GM19467 (cell line): Measurements from ENCODE around the gene SIK3.
"Not testable (repeated sequence)": the region's sequence is repeated elsewhere in the genome, so short reads cannot be mapped to it uniquely, and the experiment has no call there.

ENCODE experiments used
- ATAC-seq: cut with Tn5 transposase; IDR thresholded peaks from one replicate; pipeline ENCODE4 v1.9.1; 2021; ENCODE audit warnings: mild to moderate bottlenecking, moderate library complexity; ENCODE audit not compliant: unreplicated experiment

SIK3 gene

DNA sequence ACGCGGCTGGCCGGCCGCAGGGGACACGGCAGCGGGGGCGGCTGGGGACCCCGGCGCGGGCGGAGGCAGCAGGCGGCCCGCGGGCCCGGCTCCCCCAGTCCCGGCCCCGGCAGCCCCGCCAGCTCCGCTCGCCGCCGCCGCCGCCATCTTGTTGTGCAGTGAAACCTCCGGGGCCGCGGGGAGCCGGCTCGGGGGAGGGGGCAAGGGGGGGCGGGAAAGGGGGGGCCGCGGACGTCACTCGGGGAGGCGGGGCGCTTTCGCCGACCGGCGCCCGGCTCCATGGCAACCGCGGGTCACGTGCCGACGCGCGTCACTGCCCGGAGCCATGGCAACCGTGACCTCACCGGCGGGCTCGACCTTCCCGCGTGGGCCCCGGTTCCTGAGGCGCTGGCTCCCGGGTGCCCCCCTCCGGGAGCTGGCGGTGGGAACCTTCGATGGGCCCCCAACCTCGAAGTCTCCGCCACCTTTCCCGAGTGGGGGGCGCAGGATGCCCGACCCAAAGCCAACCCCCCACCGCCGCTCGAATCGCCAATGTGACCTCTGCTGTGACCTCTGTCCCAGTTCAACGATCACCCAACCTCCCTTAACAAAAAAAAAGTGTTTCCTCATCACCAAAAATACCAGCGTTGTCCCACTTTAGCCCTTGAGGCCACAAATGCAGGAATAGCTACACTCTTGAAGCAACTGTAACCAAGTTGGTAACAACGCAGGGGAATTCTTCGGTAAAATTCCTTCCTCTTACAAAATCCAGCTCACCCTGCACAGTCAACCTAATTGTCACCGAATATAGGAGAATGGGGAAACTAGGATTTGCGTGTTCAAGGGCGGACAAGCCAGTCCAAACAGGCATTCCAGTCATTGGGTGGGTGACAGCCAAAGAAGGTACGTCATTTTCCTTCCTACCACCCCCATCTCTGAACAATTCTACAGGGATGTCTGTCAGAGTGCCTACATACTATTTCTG is at the start of gene SIK3:
TSS of gene SIK3 (minus strand) at position 160 of the 964 bp plus-strand sequence. CDS start at position 147, 13 bp downstream.
- ATAC-seq, result peak; percentile 77

DNA sequence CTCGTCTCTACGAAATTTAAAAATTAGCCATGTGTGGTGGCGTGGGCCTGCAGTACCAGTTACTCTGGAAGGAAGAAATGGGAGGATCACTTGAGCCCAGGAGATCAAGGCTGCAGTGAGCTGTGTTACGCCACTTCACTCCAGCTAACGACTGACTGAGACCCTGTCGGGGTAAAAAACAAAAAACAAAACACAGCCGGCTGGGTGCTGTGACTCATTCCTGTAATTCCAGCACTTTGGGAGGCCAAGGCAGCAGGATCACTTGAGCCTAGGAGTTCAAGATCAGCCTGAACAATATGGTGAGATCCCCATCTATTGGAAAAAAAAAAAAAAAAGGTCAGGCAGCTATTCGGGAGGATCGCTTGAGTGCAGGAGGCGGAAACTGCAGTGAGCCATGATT is 48.3 kb upstream of the SIK3 start:
- ATAC-seq, result no peak

DNA sequence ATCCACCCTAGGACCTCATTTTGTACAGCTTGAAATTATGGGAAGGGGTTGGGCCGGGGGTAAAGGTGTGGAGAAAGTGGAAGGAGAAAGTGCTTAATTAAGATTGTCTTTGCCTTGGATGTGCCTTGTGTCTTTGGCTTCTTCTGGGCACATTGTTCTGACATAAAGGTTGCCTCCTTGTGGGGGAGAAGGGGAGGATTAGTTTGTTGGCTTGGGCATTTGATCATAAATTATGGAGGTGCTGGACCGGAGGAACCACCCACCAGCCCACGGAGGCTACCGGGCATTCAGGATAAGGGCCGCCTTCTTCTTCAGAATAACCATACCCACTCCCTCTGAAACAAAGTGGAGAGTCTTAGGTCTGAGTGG is 47.1 kb upstream of the SIK3 start:
- no peak for ATAC-seq

DNA sequence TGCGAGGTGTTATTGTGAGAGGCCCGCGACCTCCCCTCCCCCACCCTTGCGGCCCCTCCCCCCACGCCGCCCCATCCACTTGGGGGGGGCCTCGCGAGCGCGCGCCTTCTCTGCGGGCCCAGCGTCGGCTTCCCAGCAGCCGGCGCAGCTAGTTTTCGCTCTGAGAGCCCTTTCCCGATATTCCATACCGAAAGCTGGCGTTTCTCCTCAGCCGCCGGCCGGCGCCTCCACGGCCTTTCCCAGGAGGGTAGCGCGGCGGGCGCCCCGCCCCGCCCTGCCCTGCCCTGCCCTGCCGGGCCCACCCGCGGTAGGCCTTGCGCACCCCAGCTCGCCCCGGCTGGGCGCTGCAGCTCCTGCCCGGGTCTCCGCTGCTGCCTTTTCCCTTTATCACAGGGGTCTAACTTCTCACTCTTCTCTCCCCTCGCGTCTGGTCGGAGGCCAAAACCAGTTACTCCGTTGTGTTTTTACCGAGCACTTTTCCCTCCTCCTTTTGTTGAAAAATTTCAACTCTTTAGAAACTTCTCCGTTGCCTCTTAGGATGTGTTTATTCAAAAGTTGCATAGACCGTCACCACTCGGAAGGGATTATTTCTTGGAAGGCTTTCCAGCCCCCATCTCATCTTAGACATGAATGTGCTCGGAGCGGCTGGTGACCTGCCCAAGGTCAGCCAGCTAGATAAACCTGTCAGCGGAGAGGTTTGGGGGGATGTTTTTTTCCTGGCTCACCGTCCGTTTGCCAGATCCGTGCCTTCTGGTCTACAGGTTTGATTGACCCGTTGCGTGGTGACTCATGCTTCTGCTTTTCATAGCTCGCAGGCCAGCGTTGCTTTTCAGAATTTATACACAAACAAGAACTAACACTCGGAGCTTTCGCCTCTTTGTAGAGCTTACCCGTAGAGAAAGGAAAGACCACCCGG is 46.5 kb upstream of the SIK3 start:
- ATAC-seq, result peak; percentile 45

DNA sequence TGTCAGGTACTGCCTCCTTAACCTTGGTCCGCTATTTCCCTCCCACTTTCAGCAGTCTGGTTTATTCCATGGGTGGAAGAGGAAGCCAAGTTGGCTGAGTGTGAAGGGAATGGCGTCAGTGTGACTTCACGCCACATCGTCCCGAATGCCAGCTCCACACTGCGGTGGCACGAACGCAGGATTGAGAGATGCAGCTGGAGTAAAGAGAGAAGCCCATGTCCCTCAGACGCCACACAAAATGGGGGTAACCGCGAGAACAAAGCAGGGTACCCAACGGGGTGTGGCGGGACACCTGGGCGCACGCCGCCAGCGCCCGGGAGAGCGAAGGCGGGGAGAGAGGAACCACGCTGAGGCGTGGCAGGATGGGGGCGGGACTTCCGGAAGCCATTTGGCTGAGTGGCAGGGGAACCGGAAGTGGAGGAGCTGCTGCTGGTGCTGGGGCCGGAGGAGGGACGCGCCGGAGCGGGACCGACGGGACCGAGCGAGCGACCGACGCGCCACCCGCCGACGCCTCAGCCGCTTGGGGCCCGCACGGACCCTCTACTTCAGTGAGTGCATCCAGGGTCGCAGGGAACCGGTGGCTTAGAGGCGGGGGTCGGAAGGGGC is 45.7 kb upstream of the SIK3 start, which contains the start of gene PAFAH1B2:
TSS of gene PAFAH1B2 (plus strand) at position 417 of the 606 bp plus-strand sequence. CDS start 8,161 bp downstream, outside the sequence.
- peak; percentile 93 for ATAC-seq

DNA sequence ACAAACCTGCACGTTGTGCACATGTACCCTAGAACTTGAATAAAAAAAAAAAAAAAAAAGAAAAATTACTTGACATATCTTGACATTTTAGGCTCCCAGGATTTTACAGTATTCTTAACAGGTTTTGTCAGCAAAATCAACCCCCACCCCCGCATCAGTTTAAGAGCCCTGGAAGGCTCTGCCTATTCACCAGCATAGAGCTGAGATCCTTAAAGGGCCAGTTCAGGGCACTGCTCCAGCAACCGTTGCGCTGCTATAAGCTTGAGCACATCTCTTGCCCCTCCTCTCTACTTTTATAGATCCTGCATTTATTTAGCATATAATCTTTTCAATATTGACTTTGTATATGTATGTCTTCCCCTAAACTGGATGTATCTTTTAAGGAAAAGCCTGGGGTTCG is 45.2 kb upstream of the SIK3 start:
- ATAC-seq, result peak; percentile 15

DNA sequence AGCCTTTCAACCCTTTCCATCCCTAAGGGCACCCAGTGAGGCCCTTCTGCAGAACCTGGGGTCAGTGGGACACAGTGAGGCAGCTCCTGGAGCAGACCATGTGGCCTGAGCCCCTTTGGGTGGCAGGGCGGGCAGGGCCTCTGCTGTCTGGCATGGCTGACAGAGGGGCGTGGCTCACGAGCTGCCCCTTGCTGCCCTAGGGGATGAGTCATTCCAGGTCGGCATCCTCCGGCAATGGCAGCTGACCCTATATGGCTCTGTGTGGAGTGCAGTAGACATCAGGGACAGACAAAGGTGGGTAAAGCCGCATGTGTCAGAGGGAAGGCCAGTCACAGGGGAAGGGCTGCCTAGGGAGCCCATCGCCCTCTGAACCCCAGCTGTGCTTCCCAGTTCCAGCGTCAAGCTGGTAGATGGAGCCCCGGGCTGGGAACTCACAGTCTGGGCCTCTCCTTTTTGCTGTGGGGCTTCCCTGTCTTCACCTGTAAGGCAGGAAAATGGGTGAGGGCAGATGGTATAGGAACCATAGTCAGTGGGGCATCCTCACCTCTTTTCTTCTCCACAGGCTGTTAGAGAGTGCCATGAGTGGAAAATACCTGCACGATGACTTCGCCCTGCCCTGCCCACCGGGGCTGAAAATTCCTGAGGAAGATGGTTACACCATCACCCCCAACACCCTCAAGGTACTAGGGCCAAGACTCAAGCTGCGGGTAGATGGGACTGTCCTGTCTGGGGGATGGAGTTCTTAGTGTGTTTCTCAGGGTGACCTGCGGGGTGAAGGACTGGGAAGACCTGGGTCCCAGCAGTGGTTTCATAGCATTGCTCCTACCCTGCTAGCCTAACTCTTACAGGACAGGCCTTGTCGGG is 39.2 kb upstream of the SIK3 start:
- ATAC-seq, result not testable (repeated sequence)

DNA sequence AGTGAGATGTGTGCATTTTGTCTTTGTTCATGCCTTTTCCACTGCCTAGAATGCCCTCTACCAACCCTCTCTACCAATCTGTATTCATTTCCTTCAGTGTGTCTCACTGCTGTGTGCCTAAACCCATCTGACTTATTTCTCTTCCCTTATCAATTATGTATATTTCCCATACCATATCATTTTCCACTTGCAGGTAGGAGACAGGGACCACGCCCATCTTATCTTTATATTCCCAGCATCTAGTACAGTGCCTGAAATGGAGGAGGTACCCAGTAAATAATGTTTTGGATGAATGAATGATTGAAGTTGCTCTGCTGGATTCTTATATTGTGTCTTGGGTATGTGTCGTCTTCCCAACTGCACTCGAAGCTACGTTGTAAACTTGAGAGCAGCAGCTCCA is 36.8 kb upstream of the SIK3 start:
- ATAC-seq, result not testable (repeated sequence)

DNA sequence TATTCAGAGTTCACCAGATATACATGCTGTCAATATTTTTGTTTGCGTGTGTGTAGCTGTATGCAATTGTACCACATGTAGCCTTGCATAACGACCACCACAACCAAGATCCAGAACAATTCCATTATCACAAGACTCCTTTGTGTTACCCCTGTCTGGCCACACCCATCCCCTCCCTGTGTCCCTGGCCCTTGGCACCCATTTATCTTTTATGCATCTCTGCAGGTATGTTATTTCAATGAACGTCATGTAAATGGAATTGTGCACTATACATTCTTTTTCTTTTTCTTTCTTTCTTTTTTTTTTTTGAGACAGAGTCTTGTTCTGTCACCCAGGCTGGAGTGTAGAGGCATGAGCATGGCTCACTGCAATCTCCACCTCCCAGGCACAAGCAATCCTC is 36.2 kb upstream of the SIK3 start:
- ATAC-seq, result no peak

DNA sequence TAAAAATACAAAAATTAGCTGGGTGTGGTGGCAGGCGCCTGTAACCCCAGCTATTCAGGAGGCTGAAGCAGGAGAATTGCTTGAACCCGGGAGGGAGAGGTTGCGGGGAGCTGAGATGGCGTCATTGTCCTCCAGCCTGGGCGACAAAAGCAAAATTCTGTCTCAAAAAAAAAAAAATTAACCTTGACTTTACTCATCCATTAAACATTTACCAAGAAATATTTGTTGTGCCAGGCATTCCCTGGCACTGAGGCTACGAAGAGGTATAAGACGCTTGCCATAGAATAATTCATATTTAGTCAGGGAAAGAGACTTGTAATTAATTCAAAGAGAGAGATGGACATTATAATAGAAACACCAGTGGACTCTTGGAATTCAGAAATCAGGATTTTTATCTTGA is 32.7 kb upstream of the SIK3 start:
- ATAC-seq, result no peak

DNA sequence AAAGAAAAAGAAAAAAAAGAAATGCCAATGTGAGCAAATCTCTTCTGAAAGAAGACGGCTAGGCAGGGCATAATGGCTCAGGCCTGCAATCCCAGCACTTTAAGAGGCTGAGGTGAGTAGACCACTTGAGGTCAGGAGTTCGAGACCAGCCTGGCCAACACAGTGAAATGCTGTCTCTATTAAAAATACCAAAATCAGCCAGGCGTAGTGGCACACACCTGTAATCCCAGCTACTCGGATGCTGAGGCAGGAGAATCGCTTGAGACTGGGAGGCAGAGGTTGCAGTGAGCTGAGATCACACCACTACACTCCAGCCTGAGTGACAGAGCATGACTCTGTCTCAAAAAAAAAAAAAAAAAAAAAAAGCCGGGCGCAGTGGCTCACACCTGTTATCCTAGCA is 32.2 kb upstream of the SIK3 start:
- ATAC-seq, result not testable (repeated sequence)

DNA sequence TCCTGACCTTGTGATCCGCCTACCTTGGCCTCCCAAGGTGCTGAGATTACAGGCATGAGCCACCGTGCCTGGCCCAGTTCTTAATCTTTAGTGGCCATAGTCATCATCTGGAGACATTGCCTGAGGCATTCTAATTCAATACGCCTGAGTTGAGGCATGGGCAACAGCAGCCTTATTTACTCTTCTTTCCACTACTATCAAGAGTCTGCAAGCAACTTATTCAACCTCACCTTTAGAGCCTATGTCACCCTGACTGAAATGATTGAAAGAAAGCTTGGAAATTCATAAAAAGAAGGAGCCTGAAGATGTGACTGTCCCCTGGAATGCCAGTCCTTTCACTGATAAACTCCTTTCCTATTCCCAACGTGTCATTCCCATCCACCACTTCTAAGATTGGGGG is 30.1 kb upstream of the SIK3 start:
- no peak for ATAC-seq

DNA sequence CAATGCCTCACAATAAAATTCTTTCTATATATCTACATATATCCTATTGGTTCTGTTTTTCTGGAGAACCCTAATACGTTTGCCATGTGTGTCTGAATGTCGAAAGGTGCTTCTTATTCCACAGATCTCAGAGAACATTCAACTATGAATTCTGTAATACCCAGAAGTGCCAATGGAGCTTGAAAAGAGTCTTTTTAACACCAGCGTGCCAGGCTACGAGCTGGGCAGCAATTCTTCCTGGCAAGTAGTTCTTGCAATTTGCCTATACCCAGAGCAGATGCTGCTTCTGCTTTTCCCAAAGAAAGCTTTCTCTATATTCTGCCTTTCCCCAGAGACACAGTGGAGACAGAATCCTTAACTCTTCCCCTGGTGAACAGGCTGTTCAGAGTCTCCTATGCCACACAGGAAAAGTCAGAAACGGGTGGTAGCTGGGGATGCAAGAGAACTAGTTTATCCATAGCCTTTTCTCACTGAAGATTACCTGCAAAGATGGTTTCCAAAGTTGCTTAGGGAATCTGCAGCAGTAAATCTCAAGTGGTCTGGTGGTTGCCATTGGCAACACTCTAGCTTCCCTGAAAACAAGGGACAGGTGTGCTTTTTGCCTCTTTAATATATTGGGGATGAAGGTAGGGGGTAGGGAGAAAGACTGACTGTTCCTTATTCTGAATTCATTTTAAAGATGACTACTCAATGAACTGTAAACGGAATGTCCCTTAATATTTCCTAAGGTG is 29.1 kb upstream of the SIK3 start:
- ATAC-seq, result no peak

DNA sequence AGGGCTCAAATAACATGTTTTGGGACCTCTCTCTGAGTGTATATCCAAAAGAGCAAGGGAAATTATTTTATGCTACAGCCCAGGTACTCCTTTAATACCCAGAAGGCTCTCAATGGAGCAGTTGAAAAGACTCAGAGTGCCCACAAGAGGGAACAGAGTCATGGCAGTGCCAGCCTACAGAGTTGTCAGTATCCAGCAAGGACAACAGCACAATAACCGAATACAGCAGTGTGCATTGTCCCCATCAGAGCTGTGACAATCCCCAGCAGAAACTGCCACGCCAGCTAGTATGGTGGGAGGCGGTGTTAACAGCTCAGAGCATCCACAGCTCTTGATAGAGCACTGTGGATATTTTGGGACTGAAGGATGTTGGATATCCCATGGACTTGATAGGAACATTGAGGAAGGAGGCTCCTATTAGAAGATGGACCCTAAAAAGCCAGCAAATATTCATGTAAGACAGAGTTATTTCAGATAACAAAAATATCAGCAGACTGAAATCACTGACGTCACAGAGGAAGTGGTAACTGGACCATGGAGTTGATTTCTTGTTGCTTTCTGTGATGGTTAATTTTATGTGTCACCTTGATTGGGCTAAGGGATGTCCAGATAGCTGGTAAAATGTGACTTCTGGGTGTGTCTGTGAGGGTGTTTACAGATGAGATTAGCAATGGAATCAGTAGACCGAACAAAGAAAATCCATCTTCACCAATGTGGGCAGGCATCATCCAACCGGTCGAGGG is 28.2 kb upstream of the SIK3 start:
- no peak for ATAC-seq

DNA sequence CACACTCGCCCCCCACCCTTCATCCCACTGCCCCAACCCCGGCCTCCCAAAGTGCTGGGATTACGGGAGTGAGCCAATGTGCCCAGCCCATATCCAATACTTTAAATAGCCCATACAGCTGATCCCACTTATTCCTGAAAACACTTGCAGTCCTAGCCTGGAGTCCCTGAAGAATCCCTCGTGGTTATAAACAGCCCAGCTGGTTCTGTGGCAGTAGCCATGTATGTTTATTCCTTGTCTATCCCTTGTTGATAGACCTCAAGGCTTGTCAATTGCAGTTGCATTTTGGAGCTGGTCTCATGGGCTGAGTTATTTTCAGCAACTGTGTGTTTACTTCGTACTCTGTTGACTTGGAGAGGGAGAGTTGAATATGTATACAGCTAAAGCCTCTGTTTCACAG is 24.3 kb upstream of the SIK3 start:
- no peak for ATAC-seq

DNA sequence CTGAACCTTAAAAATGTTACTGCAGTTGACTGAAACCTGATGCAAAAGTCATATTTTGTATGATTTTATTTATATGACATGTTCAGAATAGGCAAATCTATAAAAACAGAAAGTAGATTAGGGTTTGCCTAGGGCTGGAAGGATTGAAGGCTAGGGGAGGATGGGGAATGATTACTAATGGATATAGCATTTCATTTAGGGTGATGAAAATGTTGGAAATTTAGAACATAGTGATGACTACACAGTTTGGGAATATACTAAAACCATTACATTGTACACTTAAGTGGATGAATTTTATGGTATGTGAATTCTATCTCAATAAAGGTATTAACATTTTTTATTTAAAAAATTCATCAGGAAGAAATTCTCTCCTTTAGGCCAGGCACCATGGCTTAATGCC is 22.9 kb upstream of the SIK3 start:
- no peak for ATAC-seq

DNA sequence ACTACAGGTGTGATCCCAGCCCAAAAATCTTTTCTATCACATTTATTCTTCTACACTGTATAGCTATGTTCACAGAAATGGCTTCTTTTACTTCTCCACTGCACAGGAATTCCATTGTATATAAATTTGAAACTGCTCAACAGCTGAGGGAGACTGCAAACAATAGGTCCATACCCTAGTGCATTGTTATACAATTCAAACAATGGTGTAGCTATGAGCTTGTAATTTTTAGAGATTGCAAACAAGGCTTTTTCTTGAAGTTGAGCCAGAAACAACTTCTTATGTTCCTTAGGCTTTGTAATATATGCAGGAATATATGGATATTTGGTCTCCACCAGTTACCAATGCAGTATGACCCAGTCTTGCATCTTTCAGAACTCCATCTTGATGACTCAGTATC is 19.5 kb upstream of the SIK3 start:
- no peak for ATAC-seq

DNA sequence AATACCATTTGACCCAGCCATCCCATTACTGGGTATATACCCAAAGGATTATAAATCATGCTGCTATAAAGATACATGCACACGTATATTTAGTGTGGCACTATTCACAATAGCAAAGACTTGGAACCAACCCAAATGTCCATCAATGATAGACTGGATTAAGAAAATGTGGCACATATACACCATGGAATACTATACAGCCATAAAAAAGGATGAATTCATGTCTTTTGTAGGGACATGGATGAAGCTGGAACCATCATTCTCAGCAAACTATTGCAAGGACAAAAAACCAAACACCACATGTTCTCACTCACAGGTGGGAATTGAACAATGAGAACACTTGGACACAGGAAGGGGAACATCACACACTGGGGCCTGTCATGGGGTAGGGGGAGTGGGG is 14.7 kb upstream of the SIK3 start:
- ATAC-seq, result not testable (repeated sequence)

DNA sequence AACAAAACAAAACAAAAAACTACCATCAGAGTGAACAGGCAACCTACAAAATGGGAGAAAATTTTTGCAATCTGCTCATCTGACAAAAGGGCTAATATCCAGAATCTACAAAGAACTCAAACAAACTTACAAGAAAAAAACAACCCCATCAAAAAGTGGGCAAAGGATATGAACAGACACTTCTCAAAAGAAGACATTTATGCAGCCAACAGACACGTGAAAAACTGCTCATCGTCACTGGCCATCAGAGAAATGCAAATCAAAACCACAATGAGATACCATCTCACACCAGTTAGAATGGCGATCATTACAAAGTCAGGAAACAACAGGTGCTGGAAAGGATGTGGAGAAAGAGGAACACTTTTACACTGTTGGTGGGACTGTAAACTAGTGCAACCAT is 14.3 kb upstream of the SIK3 start:
- ATAC-seq, result not testable (repeated sequence)
